Measurements from ENCODE around the gene DOK4. TPM values are rescaled to one million over a fixed set of nuclear protein-coding genes. Genes with fewer than 3 reads are reported as not detected.
A peak's percentile ranks its signal among the peaks of the same experiment; 100 is the strongest.

Gene DOK4
- total RNA-seq (2021; fragmentation: NEBNext Ultra II Directional; extraction: Animal tissue kit (Norgen Biotek cat#: 25700)) (28.9 and 29.9 TPM in 2 replicates), polyA plus RNA-seq (2011; rRNA removed) (24.0 and 29.5 TPM in 2 replicates), polyA minus RNA-seq (2011; rRNA and poly(A)+ RNA removed) (24.3 and 27.0 TPM in 2 replicates)
- 30.4 TPM for polyA plus RNA-seq (2011; cell fraction: cytosol; rRNA removed)
- polyA plus RNA-seq (2011; cell fraction: nucleus; rRNA removed): 46.7 TPM
- polyA plus RNA-seq (2012, experiment 1 of 2): 20.5 to 27.4 TPM (median 25.8 TPM) in 4 replicates
- 20.5 TPM for polyA plus RNA-seq (2012, experiment 2 of 2)
- polyA plus RNA-seq (2013, experiment 1 of 2): 13.6 TPM
- 13.6 TPM for polyA plus RNA-seq (2013, experiment 2 of 2)
- 14.3 TPM for polyA minus RNA-seq (2011; cell fraction: cytosol; rRNA and poly(A)+ RNA removed)
- 11.3 TPM for polyA minus RNA-seq (2011; cell fraction: nucleus; rRNA and poly(A)+ RNA removed)
- long read RNA-seq, experiment 1, partial matches to known transcripts: 4 of 15 reads
- long read RNA-seq, experiment 1, other reads (novel, unspliced or antisense): 9 of 15 reads
- long read RNA-seq, experiment 2, partial matches to known transcripts: 1 of 4 reads
- long read RNA-seq, experiment 2, other reads (novel, unspliced or antisense): 2 of 4 reads

DNA sequence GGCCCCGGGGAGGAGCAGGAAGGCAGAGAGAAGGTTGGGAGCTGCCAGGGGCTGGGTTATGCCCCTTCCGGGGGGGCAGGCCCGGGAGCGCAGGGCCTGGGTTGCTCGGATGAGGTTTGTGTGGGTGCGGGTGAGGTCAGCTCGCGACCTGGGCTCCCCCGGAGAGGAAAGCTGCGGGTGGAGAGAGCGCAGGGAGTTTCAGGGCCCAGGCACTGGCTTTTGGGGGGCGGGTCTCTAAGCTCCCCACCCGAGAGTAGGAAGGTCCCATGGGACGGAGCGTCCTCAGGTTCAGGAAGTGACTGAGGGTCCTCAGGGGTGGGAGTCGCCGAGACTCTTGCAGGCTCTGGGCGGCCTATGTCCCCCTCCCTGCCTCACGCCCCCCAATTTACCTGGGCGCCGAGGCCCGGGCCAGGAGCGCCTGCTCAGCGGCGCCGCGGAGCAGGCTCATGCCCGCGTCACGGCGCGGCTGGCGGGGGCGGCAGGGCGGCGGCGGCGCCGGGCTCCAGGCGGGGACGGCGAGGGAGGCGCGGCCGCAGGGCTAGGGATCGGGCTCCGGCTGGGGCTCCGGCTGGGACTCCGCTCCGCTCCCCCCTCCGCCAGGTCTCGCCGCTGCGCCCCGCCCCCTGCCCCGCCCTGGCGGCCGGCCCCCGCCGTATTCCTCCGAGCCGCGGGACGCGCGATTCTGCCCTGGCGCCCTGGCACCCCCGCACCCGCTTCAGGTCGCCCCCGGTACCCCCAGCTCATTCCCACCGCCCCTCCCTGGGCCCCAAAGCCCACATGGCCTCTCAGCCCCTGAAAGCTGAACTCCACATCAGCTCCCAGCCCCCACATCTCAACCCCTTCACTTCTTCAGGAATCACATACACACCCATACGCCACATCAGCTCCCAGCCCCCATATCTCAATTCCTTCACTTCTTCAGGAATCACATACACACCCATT lies at the start of gene DOK4:
TSS of gene DOK4 (minus strand) at position 578 of the 942 bp plus-strand sequence. CDS start 6,986 bp downstream, outside the sequence.
- Histone ChIP-seq H2AFZ (ENCODE audit: low read length) (peak within 1 kb of the TSS; percentile 100), H2BK15ac (ENCODE audit: low read length) (0 out of 2 replicates have a peak within 1 kb of the TSS, but pooled peaks have one; percentile 88), H4K5ac (ENCODE audit: insufficient read length, low read depth, low read length) (peak within 1 kb of the TSS; percentile 76), H3K27ac (ENCODE audit: low read depth, low read length) (no peak within 1 kb of the TSS), H3K4ac (replicated peaks; ENCODE audit: insufficient read length, low read depth, low read length) (peak within 1 kb of the TSS; percentile 94), H2BK120ac (replicated peaks; ENCODE audit: low read depth, low read length) (peak within 1 kb of the TSS; percentile 99), H4K8ac (ENCODE audit: extremely low read depth, insufficient read depth, low read length) (peak within 1 kb of the TSS; percentile 96), H3K79me2 (ENCODE audit: control insufficient read depth in 1 of 2, insufficient read depth in 2 of 2, low read length in 2 of 2) (no peaks in the 10 kb centered on the region), H3K56ac (replicated peaks; ENCODE audit: insufficient read length, low read depth, low read length) (no peak within 1 kb of the TSS), H3K18ac (ENCODE audit: extremely low read depth, low read length) (peak within 1 kb of the TSS; percentile 71), H3K23ac (ENCODE audit: insufficient read length) (no peak within 1 kb of the TSS), H3K4me2 (ENCODE audit: insufficient read depth in 1 of 2, low read depth in 2 of 2, low read length in 2 of 2) (peak within 1 kb of the TSS; percentile 59 to 89), H2BK20ac (ENCODE audit: low read length) (no peak within 1 kb of the TSS), H3K4me3 (ENCODE audit: extremely low read depth in 1 of 4, insufficient read depth in 2 of 4, low read depth in 3 of 4, low read length in 4 of 4) (peak within 1 kb of the TSS; percentile 53 to 79 (median 72)), H3K27me3 (replicated peaks in 1 of 4; ENCODE audit: control insufficient read depth in 3 of 4, extremely low read depth in 1 of 4, insufficient read depth in 3 of 4, low read length in 3 of 4) (peaks cover 0 to 12% (median 4%) of the 10 kb centered on the region in 4 experiments; a peak in 4 of 7 replicates), H3K36me3 (ENCODE audit: control insufficient read depth in 2 of 4, insufficient read depth in 4 of 4, low read length in 3 of 4) (no peaks in the 10 kb centered on the region), H3K23me2 (ENCODE audit: low read depth, low read length) (peaks cover 9% of the 10 kb centered on the region; the same call in 1 of the 2 replicates), H3K14ac (ENCODE audit: insufficient read length) (no peak within 1 kb of the TSS), H2BK12ac (ENCODE audit: low read depth, low read length) (peak within 1 kb of the TSS; percentile 68; the same call in 1 of the 2 replicates), H4K20me1 (replicated peaks in 1 of 2; ENCODE audit: control insufficient read depth in 1 of 2, insufficient read depth in 2 of 2, low read length in 2 of 2) (no peaks in the 10 kb centered on the region), H2BK5ac (ENCODE audit: low read depth, low read length) (peak within 1 kb of the TSS; percentile 75; the same call in 1 of the 2 replicates), H3K4me1 (replicated peaks in 1 of 4; ENCODE audit: control insufficient read depth in 3 of 4, insufficient read depth in 4 of 4, low read length in 3 of 4) (peaks cover 0 to 14% (median 10%) of the 10 kb centered on the region in 4 experiments; a peak in 6 of 7 replicates), H3K9ac (replicated peaks in 1 of 4; ENCODE audit: extremely low read depth in 1 of 4, low read depth in 3 of 4, low read length in 3 of 4) (peak within 1 kb of the TSS in 2 of 4 experiments; percentile 34 to 39; a peak in 1 of 7 replicates), H3K9me3 (ENCODE audit: insufficient read depth in 2 of 2, low read depth in 1 of 2, low read length in 1 of 2) (peaks cover 3 to 6% of the 10 kb centered on the region in 2 experiments; a peak in 1 of 4 replicates), H4K91ac (replicated peaks; ENCODE audit: insufficient read length, low read length) (peak within 1 kb of the TSS; percentile 55), H3K79me1 (ENCODE audit: low read depth, low read length) (no peaks in the 10 kb centered on the region), H2AK5ac (ENCODE audit: low read depth, low read length) (no peak within 1 kb of the TSS)
- peak in 1 of 2 experiments; percentile 91 for DNase-seq (ENCODE audit: low read depth in 1 of 2, low spot score in 2 of 2)
- CTCF ChIA-PET (ENCODE audit: partially characterized antibody): interaction anchor here (0.8 to 3.4 kb wide), 11 partner anchors 10 to 162 kb away, joined by 3 to 19 read pairs (median 7); partner anchors contain the start of gene CCDC102A
- POLR2A ChIA-PET (ENCODE audit: partially characterized antibody): interaction anchor here (0.7 to 2.4 kb wide), 10 partner anchors 10 to 47 kb away, joined by 3 to 9 read pairs (median 6); partner anchors contain the start of gene POLR2C
- 8% methylated on average over 24 of the region's 73 CpGs; no CpG with 5 or more reads in 1 of the 2 experiments for WGBS, 2 experiments (ENCODE audit: extremely low coverage in 1 of 2, insufficient coverage in 1 of 2, insufficient read length in 1 of 2, insufficient replicate concordance in 2 of 2, low coverage in 1 of 2, low lambda C conversion rate in 2 of 2, missing lambda C conversion rate in 1 of 2)
- no peak for FAIRE-seq
- no peak for TF ChIP-seq ZNF274 (IDR thresholded peaks at IDR 0.05; ENCODE audit: borderline replicate concordance, extremely low read depth, low read length)
- TF ChIP-seq SP2 (IDR thresholded peaks at IDR 0.05; ENCODE audit: low read length): no peak
- TF ChIP-seq ATF2 (IDR thresholded peaks at IDR 0.05; ENCODE audit: low read length): no peak

Measured in H1 (cell line).